ENCODE measurements around the gene ATG16L1.

Gene ATG16L1

DNA sequence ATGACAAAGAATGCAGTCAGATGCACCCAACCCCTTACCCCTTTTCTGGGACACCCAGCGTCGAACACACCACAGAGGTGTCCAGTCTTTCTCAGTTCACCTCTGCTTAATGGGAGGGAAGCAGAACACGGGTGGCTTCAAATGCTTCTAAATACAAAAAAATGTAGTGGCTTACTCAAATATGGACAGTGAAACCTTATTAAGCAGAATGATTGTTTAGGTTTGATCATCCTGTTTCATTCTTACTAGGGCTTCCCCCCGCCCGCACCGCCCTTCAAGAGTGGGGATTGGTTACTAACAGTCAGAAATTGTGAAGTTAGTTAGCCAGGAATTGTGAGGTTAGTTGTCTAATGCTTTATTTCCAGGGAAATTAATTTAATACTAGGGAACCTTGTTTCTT is 21.6 kb downstream of the ATG16L1 start:
- Histone ChIP-seq H3K9ac (ENCODE audit: low read length) (no peak overlapping the region), H3K27ac (ENCODE audit: low read depth, low read length) (no peak overlapping the region), H3K27me3 (ENCODE audit: control insufficient read depth, insufficient read depth, low read length) (no peaks in the 10 kb centered on the region), H3K36me3 (ENCODE audit: control insufficient read depth, insufficient read depth, low read length) (peaks cover 96% of the 10 kb centered on the region), H3K4me3 (ENCODE audit: low read depth, low read length) (no peak overlapping the region), H3K4me1 (ENCODE audit: control insufficient read depth, insufficient read depth, low read length) (no peaks in the 10 kb centered on the region), H3K9me3 (ENCODE audit: control insufficient read depth, insufficient read depth, low read depth, low read length) (no peaks in the 10 kb centered on the region)

GRCh38 chr2:233275223-233275622 is 23.8 kb downstream of the ATG16L1 start:
- no peak overlapping the region for H3K27ac ChIP-seq (ENCODE audit: low read depth, low read length)
- no peaks in the 10 kb centered on the region for H3K4me1 ChIP-seq (ENCODE audit: control insufficient read depth, insufficient read depth, low read length)
- H3K36me3 ChIP-seq (ENCODE audit: control insufficient read depth, insufficient read depth, low read length) = peaks cover 96% of the 10 kb centered on the region
- H3K9ac ChIP-seq (ENCODE audit: low read length) = no peak overlapping the region
- no peaks in the 10 kb centered on the region for H3K9me3 ChIP-seq (ENCODE audit: control insufficient read depth, insufficient read depth, low read depth, low read length)
- no peak overlapping the region for H3K4me3 ChIP-seq (ENCODE audit: low read depth, low read length)
- no peaks in the 10 kb centered on the region for H3K27me3 ChIP-seq (ENCODE audit: control insufficient read depth, insufficient read depth, low read length)

DNA sequence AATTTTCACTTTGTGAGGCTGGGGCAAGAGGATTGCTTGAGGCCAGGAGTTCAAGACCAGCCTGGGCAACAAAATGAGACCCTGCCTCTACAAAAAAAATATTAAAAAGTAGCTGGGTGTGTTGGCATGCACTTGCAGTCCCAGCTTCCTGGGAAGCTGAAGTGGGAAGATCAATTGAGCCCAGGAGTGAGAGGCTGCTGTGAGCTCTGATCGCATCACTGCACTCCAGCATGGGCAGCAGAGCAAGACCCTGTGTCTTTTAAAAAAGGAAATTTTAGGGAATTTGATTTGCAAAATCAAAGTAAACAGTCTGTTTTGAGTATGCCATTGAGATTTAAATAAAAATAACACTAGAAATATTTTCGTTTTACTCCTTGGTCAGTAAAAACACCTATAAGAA is 27.4 kb downstream of the ATG16L1 start:
- H3K4me1 ChIP-seq (ENCODE audit: control insufficient read depth, insufficient read depth, low read length) = no peaks in the 10 kb centered on the region
- H3K9me3 ChIP-seq (ENCODE audit: control insufficient read depth, insufficient read depth, low read depth, low read length) = no peaks in the 10 kb centered on the region
- H3K4me3 ChIP-seq (ENCODE audit: low read depth, low read length) = no peak overlapping the region
- H3K27ac ChIP-seq (ENCODE audit: low read depth, low read length) = no peak overlapping the region
- H3K36me3 ChIP-seq (ENCODE audit: control insufficient read depth, insufficient read depth, low read length) = peaks cover 92% of the 10 kb centered on the region
- no peak overlapping the region for H3K9ac ChIP-seq (ENCODE audit: low read length)
- H3K27me3 ChIP-seq (ENCODE audit: control insufficient read depth, insufficient read depth, low read length) = no peaks in the 10 kb centered on the region

DNA sequence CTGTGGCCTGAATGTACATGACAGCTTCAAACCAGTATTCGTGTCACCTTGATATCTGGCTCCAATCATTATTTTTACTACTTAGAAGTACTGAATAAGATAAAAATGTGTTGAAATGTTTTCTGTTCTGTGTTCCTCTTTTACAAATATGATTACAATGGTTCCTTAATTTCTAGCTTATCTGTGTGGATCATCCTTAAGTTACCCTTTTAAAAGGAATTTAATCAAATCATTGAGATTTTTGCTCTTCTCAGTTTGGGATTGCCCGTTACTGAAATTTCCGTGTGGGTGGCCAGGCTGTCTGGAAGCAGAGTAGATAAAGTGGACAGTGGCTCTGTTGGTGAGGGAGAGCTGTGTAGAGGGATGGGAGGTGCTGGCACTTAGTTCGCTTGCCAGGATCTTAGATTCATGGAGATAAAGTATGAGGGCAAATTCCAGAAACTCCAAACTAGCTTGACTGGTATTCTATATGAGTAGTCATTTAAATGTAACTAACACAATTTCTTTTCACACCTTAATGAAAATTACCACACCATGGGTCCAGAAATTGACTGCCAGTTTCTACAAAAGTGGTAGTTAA is 28.7 kb downstream of the ATG16L1 start:
- Histone ChIP-seq H3K4me3 (ENCODE audit: low read depth, low read length) (no peak overlapping the region), H3K4me1 (ENCODE audit: control insufficient read depth, insufficient read depth, low read length) (no peaks in the 10 kb centered on the region), H3K9me3 (ENCODE audit: control insufficient read depth, insufficient read depth, low read depth, low read length) (no peaks in the 10 kb centered on the region), H3K27me3 (ENCODE audit: control insufficient read depth, insufficient read depth, low read length) (no peaks in the 10 kb centered on the region), H3K9ac (ENCODE audit: low read length) (no peak overlapping the region), H3K27ac (ENCODE audit: low read depth, low read length) (no peak overlapping the region), H3K36me3 (ENCODE audit: control insufficient read depth, insufficient read depth, low read length) (peaks cover 90% of the 10 kb centered on the region)

DNA sequence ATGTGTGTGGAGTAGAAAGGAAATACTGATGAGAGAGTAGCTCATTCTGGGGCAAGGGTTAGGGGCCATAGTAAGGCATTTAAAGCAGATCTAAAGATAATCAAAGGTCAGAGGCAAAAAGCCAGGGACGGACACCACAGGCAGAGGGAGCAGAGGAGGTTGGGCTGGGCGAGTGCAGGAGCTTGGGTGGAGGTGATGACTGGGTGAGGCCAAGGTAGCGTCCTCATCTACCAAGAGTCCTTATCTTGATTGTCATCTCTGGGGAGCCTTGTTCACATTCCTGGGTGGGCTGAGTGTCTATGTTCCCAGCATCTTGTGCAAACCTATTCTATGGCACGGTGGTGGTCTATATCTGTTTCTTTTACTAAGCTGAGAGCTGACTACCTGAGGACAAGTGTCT is 30.1 kb downstream of the ATG16L1 start:
- peaks cover 88% of the 10 kb centered on the region for H3K36me3 ChIP-seq (ENCODE audit: control insufficient read depth, insufficient read depth, low read length)
- H3K27me3 ChIP-seq (ENCODE audit: control insufficient read depth, insufficient read depth, low read length) = no peaks in the 10 kb centered on the region
- no peak overlapping the region for H3K27ac ChIP-seq (ENCODE audit: low read depth, low read length)
- no peaks in the 10 kb centered on the region for H3K9me3 ChIP-seq (ENCODE audit: control insufficient read depth, insufficient read depth, low read depth, low read length)
- H3K4me3 ChIP-seq (ENCODE audit: low read depth, low read length) = no peak overlapping the region
- H3K4me1 ChIP-seq (ENCODE audit: control insufficient read depth, insufficient read depth, low read length) = no peaks in the 10 kb centered on the region
- no peak overlapping the region for H3K9ac ChIP-seq (ENCODE audit: low read length)

DNA sequence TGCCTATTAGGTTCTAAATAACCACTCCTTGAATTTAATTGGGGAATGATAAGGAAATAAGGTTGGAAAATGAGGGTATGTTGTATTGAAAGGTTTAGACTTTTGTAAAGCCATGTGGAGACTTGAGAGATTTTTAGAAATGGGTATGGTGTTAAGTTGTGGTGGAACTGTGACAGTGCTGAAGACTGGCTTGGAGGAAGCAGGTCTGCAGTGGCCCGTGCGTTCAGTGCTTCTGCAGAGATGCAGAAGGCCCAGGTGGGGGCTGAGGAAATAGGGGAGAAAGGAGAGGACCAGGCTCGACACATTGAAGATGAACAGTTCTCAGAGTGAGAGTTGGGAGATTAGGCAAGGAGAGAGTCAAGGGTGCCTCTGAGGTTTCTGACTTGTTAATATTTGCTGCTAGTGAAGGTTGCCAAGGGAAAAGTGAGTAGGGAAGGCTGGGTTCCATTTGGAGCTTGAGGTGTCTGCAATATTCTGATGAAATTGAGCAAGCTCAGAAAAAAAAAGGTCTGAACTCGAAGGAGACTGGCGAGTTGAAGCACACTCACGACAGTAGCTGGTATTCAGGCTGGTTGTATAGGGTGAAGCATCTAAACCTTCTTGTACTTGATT is 30.6 kb downstream of the ATG16L1 start:
- Histone ChIP-seq H3K36me3 (ENCODE audit: control insufficient read depth, insufficient read depth, low read length) (peaks cover 88% of the 10 kb centered on the region), H3K4me1 (ENCODE audit: control insufficient read depth, insufficient read depth, low read length) (no peaks in the 10 kb centered on the region), H3K27ac (ENCODE audit: low read depth, low read length) (no peak overlapping the region), H3K27me3 (ENCODE audit: control insufficient read depth, insufficient read depth, low read length) (no peaks in the 10 kb centered on the region), H3K4me3 (ENCODE audit: low read depth, low read length) (no peak overlapping the region), H3K9ac (ENCODE audit: low read length) (no peak overlapping the region), H3K9me3 (ENCODE audit: control insufficient read depth, insufficient read depth, low read depth, low read length) (no peaks in the 10 kb centered on the region)

DNA sequence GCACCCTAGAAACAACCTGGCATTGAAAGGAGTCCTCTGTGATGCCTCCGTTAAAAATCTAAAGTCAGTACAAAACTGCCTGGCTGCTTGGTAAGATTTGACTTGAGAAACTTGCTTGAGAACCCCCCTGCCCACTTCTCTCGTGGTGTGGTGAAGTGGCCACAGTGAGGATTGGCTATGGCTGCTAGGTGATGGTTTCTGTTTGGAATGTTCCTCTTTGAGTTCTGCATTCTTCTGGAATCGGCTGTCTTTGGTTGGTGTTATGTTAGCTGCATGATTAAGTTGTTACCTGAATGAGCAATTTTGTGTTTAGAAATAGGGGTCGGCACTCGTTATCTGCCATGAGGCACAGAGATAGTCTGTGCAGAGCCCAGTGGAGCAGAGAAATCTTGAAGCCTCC is 34.4 kb downstream of the ATG16L1 start:
- Histone ChIP-seq H3K27ac (ENCODE audit: low read depth, low read length) (no peak overlapping the region), H3K4me1 (ENCODE audit: control insufficient read depth, insufficient read depth, low read length) (no peaks in the 10 kb centered on the region), H3K9me3 (ENCODE audit: control insufficient read depth, insufficient read depth, low read depth, low read length) (no peaks in the 10 kb centered on the region), H3K36me3 (ENCODE audit: control insufficient read depth, insufficient read depth, low read length) (peaks cover 85% of the 10 kb centered on the region), H3K4me3 (ENCODE audit: low read depth, low read length) (no peak overlapping the region), H3K27me3 (ENCODE audit: control insufficient read depth, insufficient read depth, low read length) (no peaks in the 10 kb centered on the region), H3K9ac (ENCODE audit: low read length) (no peak overlapping the region)

DNA sequence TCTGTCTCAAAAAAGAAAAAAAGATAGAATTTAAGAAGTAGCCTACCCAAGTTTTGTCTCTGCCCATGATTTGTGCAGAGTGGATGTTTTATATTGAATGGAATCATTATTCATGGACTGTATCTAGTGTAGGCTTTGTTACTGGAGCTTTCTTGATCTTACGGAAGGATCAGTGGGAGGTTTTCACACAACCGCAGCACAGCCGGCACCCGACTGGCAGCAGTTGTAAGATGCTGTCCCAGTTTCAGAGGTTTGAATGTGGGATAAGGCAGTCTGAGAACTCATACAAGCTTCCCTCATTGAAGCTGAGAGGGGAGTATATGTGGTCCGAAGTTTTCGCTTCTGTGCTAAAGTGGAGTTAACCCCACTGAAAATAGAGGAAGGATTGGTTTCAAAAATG is 36.4 kb downstream of the ATG16L1 start:
- H3K27ac ChIP-seq (ENCODE audit: low read depth, low read length) = no peak overlapping the region
- H3K36me3 ChIP-seq (ENCODE audit: control insufficient read depth, insufficient read depth, low read length) = peaks cover 85% of the 10 kb centered on the region
- H3K27me3 ChIP-seq (ENCODE audit: control insufficient read depth, insufficient read depth, low read length) = no peaks in the 10 kb centered on the region
- H3K9me3 ChIP-seq (ENCODE audit: control insufficient read depth, insufficient read depth, low read depth, low read length) = no peaks in the 10 kb centered on the region
- H3K4me1 ChIP-seq (ENCODE audit: control insufficient read depth, insufficient read depth, low read length) = no peaks in the 10 kb centered on the region
- no peak overlapping the region for H3K4me3 ChIP-seq (ENCODE audit: low read depth, low read length)
- no peak overlapping the region for H3K9ac ChIP-seq (ENCODE audit: low read length)

- Histone ChIP-seq H3K4me1 (ENCODE audit: control insufficient read depth, insufficient read depth, low read length) (no peaks in the 10 kb centered on the region), H3K4me3 (ENCODE audit: low read depth, low read length) (no peak overlapping the region), H3K27ac (ENCODE audit: low read depth, low read length) (no peak overlapping the region), H3K27me3 (ENCODE audit: control insufficient read depth, insufficient read depth, low read length) (no peaks in the 10 kb centered on the region), H3K9ac (ENCODE audit: low read length) (no peak overlapping the region), H3K36me3 (ENCODE audit: control insufficient read depth, insufficient read depth, low read length) (peaks cover 89% of the 10 kb centered on the region), H3K9me3 (ENCODE audit: control insufficient read depth, insufficient read depth, low read depth, low read length) (no peaks in the 10 kb centered on the region)
Observed at GRCh38 chr2:233288663-233289062, 37.2 kb downstream of the ATG16L1 start.

DNA sequence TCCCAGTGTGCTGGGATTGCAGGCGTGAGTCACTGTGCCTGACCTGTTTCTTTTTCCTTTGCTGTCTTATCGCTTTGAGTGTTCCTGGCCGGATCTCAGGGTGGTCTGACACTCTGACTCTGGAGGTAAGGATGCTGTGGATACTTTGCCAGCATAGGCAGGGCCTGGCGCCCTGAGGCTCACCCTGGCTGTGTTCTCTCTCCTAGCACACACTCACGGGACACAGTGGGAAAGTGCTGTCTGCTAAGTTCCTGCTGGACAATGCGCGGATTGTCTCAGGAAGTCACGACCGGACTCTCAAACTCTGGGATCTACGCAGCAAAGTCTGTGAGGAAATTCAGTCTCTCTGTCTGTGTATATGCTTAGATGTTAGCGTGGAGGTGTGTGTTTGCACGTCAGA is 38.2 kb downstream of the ATG16L1 start:
- Histone ChIP-seq H3K9me3 (ENCODE audit: control insufficient read depth, insufficient read depth, low read depth, low read length) (no peaks in the 10 kb centered on the region), H3K9ac (ENCODE audit: low read length) (no peak overlapping the region), H3K4me1 (ENCODE audit: control insufficient read depth, insufficient read depth, low read length) (no peaks in the 10 kb centered on the region), H3K36me3 (ENCODE audit: control insufficient read depth, insufficient read depth, low read length) (peaks cover 94% of the 10 kb centered on the region), H3K27me3 (ENCODE audit: control insufficient read depth, insufficient read depth, low read length) (no peaks in the 10 kb centered on the region), H3K4me3 (ENCODE audit: low read depth, low read length) (no peak overlapping the region), H3K27ac (ENCODE audit: low read depth, low read length) (no peak overlapping the region)

GRCh38 chr2:233290051-233290845 is 38.8 kb downstream of the ATG16L1 start:
- no peak overlapping the region for H3K9ac ChIP-seq (ENCODE audit: low read length)
- H3K27ac ChIP-seq (ENCODE audit: low read depth, low read length) = no peak overlapping the region
- no peak overlapping the region for H3K4me3 ChIP-seq (ENCODE audit: low read depth, low read length)
- H3K36me3 ChIP-seq (ENCODE audit: control insufficient read depth, insufficient read depth, low read length) = peaks cover 94% of the 10 kb centered on the region
- H3K9me3 ChIP-seq (ENCODE audit: control insufficient read depth, insufficient read depth, low read depth, low read length) = no peaks in the 10 kb centered on the region
- no peaks in the 10 kb centered on the region for H3K27me3 ChIP-seq (ENCODE audit: control insufficient read depth, insufficient read depth, low read length)
- no peaks in the 10 kb centered on the region for H3K4me1 ChIP-seq (ENCODE audit: control insufficient read depth, insufficient read depth, low read length)
